T-cell (primary cell): ENCODE data around the gene DHRSX. TPM values are rescaled to one million over a fixed set of nuclear protein-coding genes. Genes with fewer than 3 reads are reported as not detected.
"Not testable (repeated sequence)": the region's sequence is repeated elsewhere in the genome, so short reads cannot be mapped to it uniquely, and the experiment has no call there.

Experiments used
- ATAC-seq, 4 experiments: fragments of 200-7000 bp in 3 of 4; fragments of 150-1000 bp in 1 of 4; cut with Tn5 transposase; replicated peaks in 1 of 4; 1 replicate in 3 of 4; 2 replicates in 1 of 4; pipeline ENCODE4 v1.10.0; 2021; ENCODE audit warnings: moderate library complexity in 3 of 4, mild to moderate bottlenecking in 2 of 4, moderate number of reproducible peaks in 1 of 4
- CTCF ChIA-PET, 2 donors: fragments of 300-600 bp; sonication (Branson Sonifier 250); formaldehyde crosslinking; loops; one replicate each; lab custom pipeline; 2022; ENCODE audit warnings: antibody characterized with exemption in 2 of 2; lab: Charles Lee
- POLR2A ChIA-PET, 2 donors: fragments of 300-600 bp; sonication (Branson Sonifier 250); formaldehyde crosslinking; loops; one replicate each; lab custom pipeline; 2022; ENCODE audit warnings: antibody characterized with exemption in 2 of 2; lab: Charles Lee
- DNase-seq, 35 experiments: peaks; one replicate each; pipeline versions ENCODE4 v3.0.0 to v3.0.0-alpha.2; 2013 to 2023
- H3K27ac ChIP-seq: one replicate; pipeline ENCODE4 v1.5.1; 2013; ENCODE audit warnings: low read length
- H3K27me3 ChIP-seq, 2 experiments: replicated peaks in 1 of 2; 1 replicate in 1 of 2; 2 replicates in 1 of 2; pipeline versions ENCODE4 v1.6.1 to v1.7.0; 2013; ENCODE audit warnings: low read length in 1 of 2, mixed read lengths in 1 of 2; ENCODE audit not compliant: control insufficient read depth in 2 of 2, insufficient read depth in 2 of 2; ENCODE audit errors: extremely low read depth in 1 of 2
- H3K36me3 ChIP-seq, 2 donors: 1 replicate in 1 of 2; 2 replicates in 1 of 2; pipeline versions ENCODE4 v1.6.1 to v1.7.0; 2013; ENCODE audit warnings: low read length in 1 of 2; ENCODE audit not compliant: control insufficient read depth in 2 of 2, insufficient read depth in 1 of 2; ENCODE audit errors: extremely low read depth in 1 of 2
- H3K4me1 ChIP-seq, 2 experiments: 1 replicate in 1 of 2; 2 replicates in 1 of 2; pipeline versions ENCODE4 v1.6.1 to v1.7.0; 2013; ENCODE audit warnings: low read length in 2 of 2, mixed read lengths in 1 of 2; ENCODE audit not compliant: insufficient read depth in 2 of 2, control insufficient read depth in 1 of 2; ENCODE audit errors: extremely low read depth in 1 of 2
- H3K4me3 ChIP-seq, 2 donors: 1 replicate in 1 of 2; 2 replicates in 1 of 2; pipeline versions ENCODE4 v1.5.1 to v1.7.0; 2013; ENCODE audit warnings: mild to moderate bottlenecking in 2 of 2, low read length in 1 of 2, moderate library complexity in 1 of 2; ENCODE audit not compliant: control insufficient read depth in 1 of 2; ENCODE audit errors: extremely low read depth in 1 of 2
- H3K9me3 ChIP-seq: 2 replicates; pipeline ENCODE4 v1.7.0; 2013
- H3K27ac Mint-ChIP-seq, 2 donors: one replicate each; pipeline ENCODE4 v1.8.0; 2020 to 2021; ENCODE audit warnings: mild to moderate bottlenecking in 2 of 2, mixed read lengths in 2 of 2
- H3K27me3 Mint-ChIP-seq, 2 donors: one replicate each; pipeline ENCODE4 v1.8.0; 2021 to 2022; ENCODE audit warnings: mixed read lengths in 2 of 2
- H3K36me3 Mint-ChIP-seq: one replicate; pipeline ENCODE4 v1.8.0; 2021; ENCODE audit warnings: mixed read lengths
- H3K4me1 Mint-ChIP-seq, 3 donors: one replicate each; pipeline ENCODE4 v1.8.0; 2020 to 2022; ENCODE audit warnings: mixed read lengths in 3 of 3, mild to moderate bottlenecking in 1 of 3
- H3K4me3 Mint-ChIP-seq, 3 donors: one replicate each; pipeline ENCODE4 v1.8.0; 2020 to 2022; ENCODE audit warnings: mild to moderate bottlenecking in 3 of 3, mixed read lengths in 3 of 3, moderate library complexity in 3 of 3
- H3K9me3 Mint-ChIP-seq, 3 donors: one replicate each; pipeline ENCODE4 v1.8.0; 2020 to 2022; ENCODE audit warnings: mixed read lengths in 3 of 3
- WGBS: methylation state at CpG from one replicate; pipeline ENCODE4 v1.1.5; 2013; ENCODE audit warnings: missing lambda C conversion rate; ENCODE audit not compliant: insufficient coverage; 5-methylcytosine and 5-hydroxymethylcytosine counted together
- total RNA-seq, 35 experiments: library from RNA in 6 of 35; stranded (reverse) in 6 of 35; fragments of 120-200 nt in 1 of 35; gene quantifications; one replicate each; pipeline versions ENCODE4 v1.2.1 to v1.2.4 and lab custom pipeline; 2013 to 2026

DHRSX gene
- total RNA-seq, 5 donors from 2014 or later (not counting 1 experiment from before 2014, with no cell fraction given), result 13.2 to 20.0 (median 15.9) TPM

DNA sequence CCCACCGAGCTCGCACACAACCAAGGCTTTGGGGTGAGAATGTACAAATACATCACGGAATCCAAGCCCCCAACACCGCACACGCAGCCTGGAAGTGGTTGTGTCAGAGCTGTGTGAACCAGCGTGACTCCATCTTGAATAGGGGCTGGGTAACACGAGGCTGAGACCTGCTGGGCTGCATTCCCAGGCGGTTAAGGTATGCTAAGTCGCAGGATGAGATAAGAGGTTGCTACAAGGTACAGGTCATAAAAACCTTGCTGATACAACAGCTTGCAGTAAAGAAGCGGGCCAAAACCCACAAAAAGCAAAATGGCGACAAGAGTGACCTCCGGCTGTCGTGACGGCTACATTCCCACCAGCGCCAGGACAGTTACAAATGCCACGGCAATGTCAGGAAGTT, 258.4 kb downstream of the DHRSX start:
- H3K36me3 ChIP-seq, result peaks cover 12 to 15% of the 10 kb centered on the region in 2 donors
- peaks cover 0 to 14% (median 9%) of the 10 kb centered on the region in 3 donors for H3K9me3 Mint-ChIP-seq
- H3K27ac ChIP-seq, result no peak overlapping the region
- ChIA-PET CTCF (no interaction called here), POLR2A (no interaction called here)
- DNase-seq (no peak), ATAC-seq (no peak)
- H3K4me3 Mint-ChIP-seq, result no peak overlapping the region
- H3K36me3 Mint-ChIP-seq, result peaks cover 58% of the 10 kb centered on the region
- H3K9me3 ChIP-seq, result peaks cover 2% of the 10 kb centered on the region
- H3K27me3 Mint-ChIP-seq, result no peaks in the 10 kb centered on the region
- H3K4me3 ChIP-seq, result no peak overlapping the region
- no peaks in the 10 kb centered on the region for H3K4me1 ChIP-seq
- peaks cover 0 to 1% (median 0%) of the 10 kb centered on the region in 3 donors for H3K4me1 Mint-ChIP-seq
- H3K27me3 ChIP-seq, result no peaks in the 10 kb centered on the region
- H3K27ac Mint-ChIP-seq, result no peak overlapping the region
- 95% methylated on average over 16 of the region's 16 CpGs for WGBS

DNA sequence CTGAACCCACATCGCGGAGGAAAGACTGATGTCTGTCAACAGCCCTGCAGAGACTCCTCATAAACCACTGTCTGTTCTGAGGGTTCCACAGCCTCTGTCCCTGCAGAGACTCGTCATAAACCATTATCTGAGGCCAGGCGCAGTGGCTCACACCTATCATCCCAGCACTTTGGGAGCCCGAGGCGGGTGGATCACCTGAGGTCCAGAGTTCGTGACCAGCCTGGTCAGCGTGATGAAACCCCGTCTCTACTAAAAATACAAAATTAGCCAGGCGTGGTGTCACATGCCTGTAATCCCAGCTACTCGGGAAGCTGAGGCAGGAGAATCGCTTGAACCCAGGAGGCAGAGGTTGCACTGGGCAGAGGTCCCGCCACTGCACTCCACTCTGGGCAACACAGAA, 259.3 kb downstream of the DHRSX start:
- POLR2A ChIA-PET, H3K4me1 Mint-ChIP-seq, H3K9me3 ChIP-seq, H3K4me1 ChIP-seq, H3K4me3 Mint-ChIP-seq, H3K27me3 Mint-ChIP-seq, H3K4me3 ChIP-seq, H3K27me3 ChIP-seq, ATAC-seq, CTCF ChIA-PET, H3K27ac ChIP-seq, DNase-seq, H3K27ac Mint-ChIP-seq: not testable (repeated sequence)
- Mint-ChIP-seq H3K36me3 (peaks cover 60% of the 10 kb centered on the region), H3K9me3 (peaks cover 0 to 14% (median 9%) of the 10 kb centered on the region in 3 donors)
- H3K36me3 ChIP-seq, result peaks cover 12 to 15% of the 10 kb centered on the region in 2 donors
- 96% methylated on average over 8 of the region's 13 CpGs for WGBS

DNA sequence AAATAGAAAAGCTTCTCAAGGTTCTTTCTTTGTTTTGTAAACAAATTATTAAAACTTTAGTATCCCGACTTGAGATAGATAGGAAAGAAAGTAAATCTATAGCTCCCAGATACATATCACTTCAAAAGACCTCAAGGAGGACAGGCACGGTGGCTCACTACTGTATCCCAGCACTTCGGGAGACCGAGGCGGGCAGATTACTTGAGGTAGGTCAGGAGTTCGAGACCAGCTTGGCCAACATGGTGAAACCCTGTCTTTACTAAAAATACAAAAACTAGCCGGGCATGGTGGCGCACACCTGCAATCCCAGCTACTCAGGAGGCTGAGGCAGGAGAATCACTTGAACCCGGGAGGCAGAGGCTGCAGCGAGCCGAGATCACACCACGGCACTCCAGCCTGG, 260.0 kb downstream of the DHRSX start:
- ATAC-seq, H3K27me3 Mint-ChIP-seq, POLR2A ChIA-PET, H3K4me3 ChIP-seq, H3K4me3 Mint-ChIP-seq, CTCF ChIA-PET, H3K4me1 Mint-ChIP-seq, H3K4me1 ChIP-seq, H3K9me3 ChIP-seq, H3K27me3 ChIP-seq, H3K27ac ChIP-seq, DNase-seq, H3K27ac Mint-ChIP-seq: not testable (repeated sequence)
- Mint-ChIP-seq H3K9me3 (peaks cover 0 to 14% (median 9%) of the 10 kb centered on the region in 3 donors), H3K36me3 (peaks cover 60% of the 10 kb centered on the region)
- WGBS, result 100% methylated on average over 2 of the region's 12 CpGs
- H3K36me3 ChIP-seq, result peaks cover 12 to 15% of the 10 kb centered on the region in 2 donors

DNA sequence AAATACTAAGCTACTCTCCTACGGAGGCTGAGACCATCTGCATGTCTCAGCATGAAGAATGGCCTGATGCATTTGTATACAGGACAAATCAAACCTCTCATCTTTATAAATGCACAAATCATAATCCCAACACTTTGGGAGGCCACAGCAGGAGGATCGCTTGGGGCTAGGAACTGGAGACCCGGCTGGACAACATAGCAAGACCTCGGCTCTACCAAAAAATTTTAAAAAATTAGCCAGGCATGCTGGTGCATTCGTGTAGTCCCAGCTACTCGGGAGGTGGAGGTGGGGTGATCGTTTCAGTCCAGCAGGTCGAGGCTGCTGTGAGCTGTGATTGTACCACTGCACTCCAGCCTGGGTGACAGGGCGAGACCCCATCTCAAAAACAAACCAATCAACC, 262.8 kb downstream of the DHRSX start:
- POLR2A ChIA-PET, result no interaction called here
- no peak overlapping the region for H3K27ac Mint-ChIP-seq
- Histone ChIP-seq H3K9me3 (peaks cover 2% of the 10 kb centered on the region), H3K27me3 (no peaks in the 10 kb centered on the region), H3K4me1 (no peaks in the 10 kb centered on the region), H3K27ac (no peak overlapping the region), H3K4me3 (no peak overlapping the region), H3K36me3 (peaks cover 12 to 15% of the 10 kb centered on the region in 2 donors)
- no peak for DNase-seq
- H3K9me3 Mint-ChIP-seq, result peaks cover 0 to 11% (median 9%) of the 10 kb centered on the region in 3 donors
- no peak overlapping the region for H3K4me3 Mint-ChIP-seq
- CTCF ChIA-PET, result no interaction called here
- H3K27me3 Mint-ChIP-seq, result no peaks in the 10 kb centered on the region
- WGBS, result 96% methylated on average over 4 of the region's 9 CpGs
- H3K4me1 Mint-ChIP-seq, result peaks cover 0 to 14% (median 0%) of the 10 kb centered on the region in 3 donors
- peaks cover 63% of the 10 kb centered on the region for H3K36me3 Mint-ChIP-seq
- ATAC-seq, result no peak

DNA sequence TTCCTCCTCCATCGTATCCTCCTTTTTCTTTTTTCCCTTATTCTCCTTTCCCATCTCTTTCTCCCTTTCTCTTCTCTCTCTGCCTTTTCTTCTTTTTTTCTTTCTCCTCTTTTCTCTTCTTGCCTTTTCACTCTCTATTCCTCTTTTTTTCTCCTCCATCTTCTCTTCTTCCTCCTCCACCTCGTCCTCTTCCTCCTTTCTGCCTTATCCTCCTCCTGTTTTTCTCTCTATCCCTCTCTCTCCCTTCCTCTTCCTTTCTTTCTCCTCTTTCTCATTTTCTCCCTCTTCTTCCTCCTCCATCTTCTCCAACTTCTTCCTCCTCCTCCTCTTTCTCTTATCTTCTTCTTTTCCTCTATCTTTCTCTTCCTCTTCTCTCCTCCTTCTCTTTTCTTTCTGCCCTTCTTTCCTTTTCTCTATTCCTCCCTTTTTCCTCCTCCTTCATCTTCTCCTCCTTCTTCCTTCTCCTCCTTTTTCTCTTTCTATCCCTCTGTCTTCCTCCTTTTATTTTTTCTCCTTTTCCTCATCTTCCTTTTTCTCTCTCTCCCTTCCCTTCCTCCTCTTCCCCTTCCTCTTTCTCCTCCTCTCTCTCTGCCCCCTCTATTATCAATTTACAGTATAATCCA, 269.1 kb downstream of the DHRSX start:
- Histone ChIP-seq H3K9me3 (no peaks in the 10 kb centered on the region), H3K27me3 (no peaks in the 10 kb centered on the region), H3K4me3 (no peak overlapping the region), H3K27ac (no peak overlapping the region), H3K4me1 (no peaks in the 10 kb centered on the region), H3K36me3 (no peaks in the 10 kb centered on the region)
- POLR2A ChIA-PET, result no interaction called here
- no peak for DNase-seq
- ATAC-seq, result no peak
- Mint-ChIP-seq H3K27me3 (no peaks in the 10 kb centered on the region), H3K4me1 (peaks cover 0 to 16% (median 13%) of the 10 kb centered on the region in 3 donors), H3K27ac (no peak overlapping the region), H3K36me3 (peaks cover 49% of the 10 kb centered on the region), H3K4me3 (no peak overlapping the region), H3K9me3 (peaks cover 16 to 26% (median 22%) of the 10 kb centered on the region in 3 donors)
- CTCF ChIA-PET, result no interaction called here
- 85% methylated on average over 2 of the region's 2 CpGs for WGBS

DNA sequence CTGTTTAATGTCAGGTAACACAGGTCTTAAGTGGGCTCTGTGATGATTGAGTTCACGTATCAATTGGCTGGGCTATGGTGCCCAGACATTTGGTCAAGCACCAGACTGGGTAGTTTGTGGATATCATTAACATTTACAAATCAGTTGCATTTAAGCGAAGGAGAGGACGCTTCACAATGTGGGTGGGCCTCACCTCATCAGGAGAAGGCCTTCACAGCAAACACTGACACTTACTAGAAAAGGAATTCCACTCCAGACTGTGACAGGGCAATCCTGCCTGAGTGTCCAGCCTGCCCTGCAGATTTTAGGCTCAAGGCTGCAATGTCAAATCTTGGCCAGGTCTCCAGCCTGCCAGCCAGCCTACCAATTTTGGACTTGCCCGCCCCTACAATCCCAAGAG, 270.3 kb downstream of the DHRSX start:
- POLR2A ChIA-PET, result no interaction called here
- no peaks in the 10 kb centered on the region for H3K9me3 ChIP-seq
- Mint-ChIP-seq H3K9me3 (peaks cover 19 to 29% (median 22%) of the 10 kb centered on the region in 3 donors), H3K4me3 (no peak overlapping the region), H3K36me3 (peaks cover 51% of the 10 kb centered on the region), H3K27ac (no peak overlapping the region), H3K27me3 (no peaks in the 10 kb centered on the region), H3K4me1 (peaks cover 0 to 16% (median 16%) of the 10 kb centered on the region in 3 donors)
- H3K4me3 ChIP-seq, result no peak overlapping the region
- 100% methylated on average over 2 of the region's 4 CpGs for WGBS
- ATAC-seq (no peak), DNase-seq (no peak)
- H3K36me3 ChIP-seq, result no peaks in the 10 kb centered on the region
- no peak overlapping the region for H3K27ac ChIP-seq
- CTCF ChIA-PET, result no interaction called here
- H3K27me3 ChIP-seq, result no peaks in the 10 kb centered on the region
- H3K4me1 ChIP-seq, result no peaks in the 10 kb centered on the region
